Measurements from ENCODE around the gene PDGFC.
A peak's percentile ranks its signal among the peaks of the same experiment; 100 is the strongest.
"Not testable (repeated sequence)": the region's sequence is repeated elsewhere in the genome, so short reads cannot be mapped to it uniquely, and the experiment has no call there.

PDGFC gene

DNA sequence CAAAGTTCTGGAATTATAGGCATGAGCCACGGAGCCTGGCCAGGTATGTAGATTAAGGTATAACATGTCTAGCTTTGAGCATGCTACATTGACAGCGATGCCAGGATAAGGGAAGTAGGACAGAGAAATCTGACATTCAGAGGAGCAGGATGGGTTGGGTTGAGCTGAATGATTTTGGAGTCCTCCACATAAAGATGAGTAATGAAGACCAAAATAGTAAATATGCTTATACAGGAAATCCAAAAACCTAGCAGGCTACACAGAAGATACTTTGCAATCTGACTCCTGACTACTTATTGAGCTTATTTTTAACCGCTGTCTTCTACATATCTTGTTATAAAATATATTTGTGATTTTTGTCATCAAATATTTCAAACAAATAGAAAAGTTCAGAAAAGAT, 69.7 kb downstream of the PDGFC start:
- DNase-seq (ENCODE audit: low spot score), result peak; percentile 9

DNA sequence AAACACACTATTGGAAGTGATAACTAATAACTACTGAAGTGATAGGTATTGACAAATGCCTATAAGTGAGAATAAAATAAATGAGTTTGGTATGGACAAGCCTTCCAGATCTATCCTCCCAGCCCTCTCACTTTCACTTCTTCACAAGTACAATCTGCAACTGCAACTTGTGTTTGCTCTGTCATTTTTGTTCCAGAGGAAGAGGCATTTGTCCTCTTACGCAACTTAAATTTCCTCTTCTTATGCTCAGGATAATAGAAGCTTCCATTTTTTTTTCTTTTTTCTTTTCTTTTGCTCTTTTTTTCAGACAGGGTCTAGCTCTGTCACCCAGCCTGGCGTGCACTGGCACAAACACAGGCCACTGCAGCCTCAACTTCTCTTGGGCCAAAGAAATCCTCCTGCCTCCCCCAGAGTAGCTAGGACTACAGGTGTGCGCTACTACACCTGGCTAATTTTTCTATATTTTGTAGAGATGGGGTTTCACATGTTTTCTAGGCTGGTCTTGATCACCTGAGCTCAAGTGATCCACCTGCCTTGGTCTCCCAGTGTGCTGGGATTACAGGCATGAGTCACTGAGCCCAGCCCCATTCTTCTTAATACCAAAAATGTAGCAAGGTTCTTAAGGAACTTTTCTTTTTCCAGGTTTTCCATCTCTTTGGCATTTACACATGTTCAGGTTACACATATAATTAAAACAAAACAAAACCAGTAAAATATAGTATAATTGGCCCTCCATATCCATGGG, 73.1 kb downstream of the PDGFC start:
- DNase-seq (ENCODE audit: low spot score), result no peak

DNA sequence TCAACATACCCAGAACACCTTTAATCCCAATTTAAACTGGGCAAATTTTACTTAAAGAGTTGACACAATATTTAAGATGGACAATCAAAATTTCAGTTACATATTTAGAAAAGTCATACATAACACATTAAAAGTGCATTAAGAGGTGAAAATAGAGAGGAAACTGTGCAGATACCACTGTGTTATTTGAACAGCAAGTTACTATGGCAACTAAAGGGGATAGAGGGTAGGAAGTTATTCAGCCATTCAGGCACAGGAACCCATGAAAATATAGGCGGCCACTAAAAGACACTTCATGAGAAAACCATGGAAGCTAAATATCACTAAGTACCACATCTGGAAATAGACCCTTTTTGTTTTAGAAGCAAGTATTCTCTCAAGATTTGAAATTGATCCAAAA, 75.1 kb downstream of the PDGFC start:
- no peak for DNase-seq (ENCODE audit: low spot score)

DNA sequence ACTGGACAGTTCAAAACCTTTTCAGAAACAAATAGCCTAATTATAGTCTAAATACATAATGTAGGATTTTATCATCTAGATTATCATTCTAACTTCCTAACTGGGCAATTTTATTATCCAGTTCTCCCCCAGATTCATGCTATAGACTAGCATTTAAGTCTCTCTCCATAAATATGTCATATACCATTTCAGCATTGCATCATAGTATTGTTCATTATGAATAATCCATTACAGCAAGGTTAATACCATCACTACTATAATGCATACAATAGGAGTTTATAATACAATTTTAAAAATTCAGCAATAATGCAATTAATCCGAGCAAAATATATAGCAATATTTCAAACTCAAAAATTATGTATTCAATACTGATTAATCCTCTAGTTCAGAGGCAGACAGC, 77.4 kb downstream of the PDGFC start:
- no peak for DNase-seq (ENCODE audit: low spot score)

DNA sequence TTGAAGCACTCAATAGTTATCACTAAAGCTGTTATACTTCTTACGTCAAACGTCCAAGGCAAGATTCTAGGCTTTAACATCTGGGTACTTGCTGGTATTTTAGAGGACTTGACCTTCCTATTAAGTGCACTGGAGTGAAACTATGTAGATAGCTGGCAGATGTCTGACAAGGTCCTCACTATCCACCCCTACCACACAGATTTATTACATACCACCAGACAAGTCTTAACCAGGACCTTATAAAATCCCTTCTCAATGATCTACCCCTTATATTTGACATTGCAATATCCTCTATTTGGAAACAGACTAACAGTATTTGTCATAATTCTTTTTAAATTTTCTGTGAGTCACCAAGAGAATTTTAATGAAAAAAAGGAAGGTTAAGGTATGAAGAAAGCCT, 78.8 kb downstream of the PDGFC start:
- no peak for DNase-seq (ENCODE audit: low spot score)

DNA sequence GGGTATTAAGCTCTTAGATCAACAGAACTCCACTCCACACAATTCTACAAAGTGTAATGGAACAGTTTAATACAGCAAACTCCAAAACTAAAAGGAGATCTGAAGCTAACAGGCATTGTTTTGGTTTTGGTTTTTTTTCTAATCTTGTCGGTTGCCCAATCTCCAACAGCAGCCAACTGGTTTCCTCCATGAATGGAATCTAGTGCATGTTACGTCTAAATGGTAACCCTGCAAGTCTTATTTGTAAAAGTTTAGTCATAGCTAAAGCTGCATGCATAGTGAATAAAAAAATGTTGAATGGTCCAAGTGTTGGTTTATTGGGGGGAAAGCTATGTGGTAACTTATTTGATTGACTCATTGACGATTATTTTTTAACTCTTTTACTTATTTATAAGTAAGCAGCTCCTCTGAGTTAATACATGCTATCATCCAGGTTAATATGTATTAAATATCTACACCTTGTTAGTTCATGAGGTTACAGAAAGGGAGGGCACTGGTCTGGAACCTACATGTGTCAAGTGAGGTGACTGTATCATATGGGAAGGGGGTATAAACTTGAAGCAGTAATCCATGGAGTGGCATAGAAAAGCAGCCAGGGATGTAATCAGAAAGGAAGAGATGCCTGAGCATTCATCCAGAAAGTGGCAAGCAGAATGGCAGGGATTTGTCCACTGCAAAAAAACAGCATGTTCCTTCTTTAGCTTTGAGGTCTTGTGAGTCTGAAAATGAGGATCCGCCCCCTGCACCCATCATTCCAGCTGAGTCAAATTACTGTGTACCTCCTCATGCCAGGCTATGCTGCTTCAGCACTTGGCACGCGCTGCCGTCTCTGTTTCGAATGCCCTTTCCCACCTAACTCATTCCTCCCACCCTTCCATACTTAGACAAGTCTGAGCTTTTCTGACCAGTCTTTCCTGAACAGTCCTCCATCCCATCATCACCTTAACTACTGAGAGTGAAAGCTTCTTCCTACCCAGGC, 81.7 kb downstream of the PDGFC start:
- DNase-seq (ENCODE audit: low spot score), result no peak

DNA sequence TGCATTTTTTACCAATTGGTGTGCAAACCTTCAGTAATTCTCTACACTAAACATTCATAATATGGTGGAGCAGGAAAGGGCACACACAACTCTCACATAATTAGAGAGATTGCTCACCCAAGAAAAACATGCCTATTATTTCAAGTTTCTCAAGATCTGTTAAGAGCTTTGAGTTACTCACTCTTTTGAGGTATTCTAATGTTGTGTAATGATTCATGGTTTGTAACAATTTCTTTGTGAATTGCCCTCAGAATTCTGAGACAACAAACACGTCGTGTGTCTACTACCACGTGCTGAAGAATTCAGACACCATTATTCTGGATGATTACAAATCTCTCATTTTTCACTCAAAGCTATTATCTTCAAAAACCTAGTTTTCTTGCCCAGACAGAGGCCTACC, 82.8 kb downstream of the PDGFC start:
- DNase-seq (ENCODE audit: low spot score), result peak; percentile 16

DNA sequence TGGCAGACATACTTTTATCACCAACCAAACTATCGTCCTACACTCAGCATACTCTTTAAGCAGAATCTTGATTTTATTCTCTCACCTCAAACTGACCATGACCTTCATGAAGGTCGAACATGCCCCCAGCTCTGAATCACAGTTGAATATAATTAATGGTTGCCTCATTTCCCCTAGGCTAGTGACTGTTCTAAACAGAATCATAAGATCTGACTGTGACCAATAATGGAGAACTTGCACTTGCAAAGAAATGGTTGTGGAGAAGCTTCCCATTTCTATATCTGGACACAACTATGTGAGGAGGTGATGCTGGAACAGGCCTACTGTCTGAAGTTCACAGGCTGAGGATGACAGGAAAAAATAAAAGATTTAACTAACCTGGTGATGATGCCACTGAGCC, 85.1 kb downstream of the PDGFC start:
- DNase-seq (ENCODE audit: low spot score), result no peak

DNA sequence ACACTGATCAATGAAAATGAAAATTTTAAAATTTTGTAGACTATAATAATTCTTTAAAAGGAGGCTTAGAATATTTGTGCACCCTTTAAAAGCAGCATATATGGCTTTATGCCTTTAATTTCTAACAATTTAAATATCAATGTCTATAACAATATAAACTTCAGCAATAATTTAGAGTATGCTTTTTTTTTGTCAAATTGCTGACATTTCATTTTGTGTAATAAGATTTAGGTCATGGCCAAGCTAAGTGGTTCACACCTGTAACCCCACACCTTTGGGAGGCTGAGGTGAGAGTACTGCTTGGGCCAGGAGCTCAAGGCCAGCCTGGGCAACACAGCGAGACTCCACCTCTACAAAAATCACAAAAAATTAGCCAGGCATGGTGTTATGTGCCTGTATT, 86.2 kb downstream of the PDGFC start:
- no peak for DNase-seq (ENCODE audit: low spot score)

DNA sequence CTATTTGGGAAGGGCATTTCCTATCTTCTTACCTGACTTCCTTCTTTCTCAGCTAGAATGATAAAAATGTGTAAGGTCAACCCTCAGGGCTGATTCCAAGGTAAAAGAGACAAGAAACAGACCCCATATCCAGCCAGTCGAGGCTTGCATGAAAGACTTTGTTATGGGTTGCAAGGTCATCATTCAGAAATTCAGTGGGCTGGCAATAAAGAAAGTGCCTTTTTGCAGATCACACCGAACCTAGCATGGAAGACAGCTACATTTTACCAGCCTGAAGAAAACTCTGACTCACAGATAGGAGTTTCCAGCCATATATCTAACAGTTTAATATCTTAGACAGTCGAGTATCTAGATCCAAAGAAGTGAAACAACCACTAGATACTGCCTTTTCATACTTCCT, 87.4 kb downstream of the PDGFC start:
- DNase-seq (ENCODE audit: low spot score), result no peak

DNA sequence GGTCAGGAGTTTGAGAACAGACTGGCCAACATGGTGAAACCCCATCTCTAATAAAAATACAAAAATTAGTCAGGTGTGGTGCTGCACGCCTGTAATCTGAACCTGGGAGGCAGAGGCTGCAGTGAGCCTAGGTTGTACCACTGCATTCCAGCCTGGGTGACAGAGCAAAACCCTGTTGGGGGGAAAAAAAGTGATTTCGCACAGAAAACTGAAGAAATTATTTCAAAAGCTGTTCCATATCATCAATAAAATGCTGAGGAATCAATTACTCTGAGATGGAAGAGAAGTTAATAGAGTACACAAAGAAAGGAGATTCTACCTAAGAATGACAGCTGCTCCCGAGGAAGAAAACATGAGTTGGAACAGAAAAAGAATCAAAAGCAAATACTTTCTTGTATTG, 95.9 kb downstream of the PDGFC start:
- no peak for DNase-seq (ENCODE audit: low spot score)

DNA sequence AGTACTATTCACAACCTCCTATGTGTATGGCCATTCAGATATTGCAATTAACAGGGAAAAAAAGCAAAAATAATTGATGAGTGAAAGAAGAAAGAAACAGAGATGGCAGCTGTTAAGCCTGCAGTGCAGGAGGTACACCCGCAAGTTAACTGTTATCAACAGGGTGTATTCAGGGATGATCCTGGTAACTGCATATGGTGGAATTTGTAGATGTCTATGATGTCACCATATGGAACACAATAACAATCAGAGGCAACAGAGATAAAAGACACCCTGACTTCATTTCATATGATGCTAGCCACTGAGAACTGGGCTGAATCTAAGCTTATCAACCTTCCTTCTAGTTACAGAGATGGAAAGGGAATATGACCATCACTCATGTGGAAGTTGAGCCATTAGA, 96.5 kb downstream of the PDGFC start:
- no peak for DNase-seq (ENCODE audit: low spot score)

DNA sequence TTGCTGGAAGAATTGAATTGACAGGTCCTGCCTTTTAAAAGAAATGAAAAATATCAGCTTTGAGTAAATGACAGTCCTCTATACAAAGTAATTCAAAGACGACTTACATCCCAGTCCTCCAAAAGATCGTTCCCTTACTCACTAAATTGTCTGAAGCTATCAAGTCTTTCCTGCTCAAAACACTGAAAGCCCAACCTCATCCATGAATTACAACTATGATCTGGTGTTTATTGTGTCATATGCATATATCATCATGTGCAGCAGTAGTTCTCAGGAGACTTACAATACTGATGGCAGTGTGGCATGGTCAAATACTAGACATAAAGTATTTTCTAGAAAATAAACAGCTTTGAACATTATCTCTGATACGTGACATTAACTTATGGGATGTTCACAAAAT, 97.8 kb downstream of the PDGFC start:
- no peak for DNase-seq (ENCODE audit: low spot score)

DNA sequence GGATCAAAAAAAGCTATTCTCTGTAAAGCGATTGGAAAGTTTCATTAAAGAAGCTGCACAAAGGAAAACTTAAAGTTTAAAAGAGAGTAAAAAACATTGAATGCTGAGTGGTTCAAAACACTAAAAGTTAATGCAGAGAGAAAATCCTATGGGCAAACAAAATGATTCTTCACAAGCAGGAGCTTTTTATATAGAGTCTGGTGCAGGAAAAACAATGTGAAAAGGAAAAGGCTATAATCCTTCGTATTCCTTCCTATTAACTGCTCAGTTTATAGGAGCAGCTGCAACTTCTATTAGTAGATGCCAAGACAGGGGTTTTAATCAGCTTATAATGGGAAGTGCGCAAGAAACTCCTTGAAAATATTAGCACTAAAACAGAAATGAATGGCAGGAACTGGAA, 100.7 kb downstream of the PDGFC start:
- no peak for DNase-seq (ENCODE audit: low spot score)

DNA sequence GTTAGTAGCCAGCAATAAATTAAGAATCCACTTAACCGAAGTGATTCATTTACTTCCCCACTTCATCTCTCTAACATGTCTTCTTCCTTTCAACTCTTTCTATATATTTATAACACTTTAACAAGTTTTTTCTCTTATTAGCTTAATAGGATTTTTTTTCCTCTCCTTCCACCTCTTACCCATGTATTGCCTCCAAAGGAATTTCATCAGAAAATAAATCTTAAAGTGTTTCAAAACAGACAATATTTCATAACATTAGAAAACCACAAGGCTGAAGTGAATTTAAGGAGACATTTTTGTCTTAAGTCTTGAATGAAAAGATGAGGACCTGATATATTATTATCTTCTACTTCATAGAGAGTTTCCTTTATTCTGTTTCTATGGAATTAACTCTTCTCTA, 101.5 kb downstream of the PDGFC start:
- no peak for DNase-seq (ENCODE audit: low spot score)

DNA sequence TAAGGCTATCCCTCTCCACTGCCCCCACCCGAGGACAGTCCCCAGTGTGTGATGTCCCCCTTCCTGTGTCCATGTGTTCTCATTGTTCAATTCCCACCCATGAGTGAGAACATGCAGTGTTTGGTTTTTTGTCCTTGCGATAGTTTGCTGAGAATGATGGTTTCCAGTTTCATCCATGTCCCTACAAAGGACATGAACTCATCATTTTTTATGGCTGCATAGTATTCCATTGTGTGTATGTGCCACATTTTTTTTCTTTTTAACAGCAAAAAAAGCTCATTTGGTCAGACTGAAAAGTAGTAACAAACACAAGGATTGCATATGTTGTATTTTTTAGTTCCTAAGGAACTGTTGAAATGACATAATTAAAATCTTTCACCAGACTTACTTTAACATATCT, 105.5 kb downstream of the PDGFC start:
- not testable (repeated sequence) for DNase-seq (ENCODE audit: low spot score)

DNA sequence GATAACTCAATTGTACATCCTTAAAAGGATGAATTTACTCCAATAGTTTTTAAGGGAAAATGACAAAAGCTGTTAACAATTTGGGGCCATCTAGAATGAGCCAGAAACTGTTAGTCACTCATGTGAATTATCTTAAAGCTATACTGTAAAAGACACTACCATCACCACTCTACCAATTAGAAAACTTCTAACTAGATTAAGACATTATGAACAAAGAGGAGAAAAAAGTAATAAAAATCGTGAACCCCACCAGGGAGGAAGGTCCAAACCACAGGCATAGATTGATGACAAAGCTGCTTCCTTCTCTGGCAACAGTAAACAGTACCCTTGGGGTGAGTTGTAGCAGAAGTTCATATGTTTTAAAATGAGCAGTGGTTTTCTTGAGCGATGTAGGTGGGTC, 106.1 kb downstream of the PDGFC start:
- DNase-seq (ENCODE audit: low spot score), result no peak

DNA sequence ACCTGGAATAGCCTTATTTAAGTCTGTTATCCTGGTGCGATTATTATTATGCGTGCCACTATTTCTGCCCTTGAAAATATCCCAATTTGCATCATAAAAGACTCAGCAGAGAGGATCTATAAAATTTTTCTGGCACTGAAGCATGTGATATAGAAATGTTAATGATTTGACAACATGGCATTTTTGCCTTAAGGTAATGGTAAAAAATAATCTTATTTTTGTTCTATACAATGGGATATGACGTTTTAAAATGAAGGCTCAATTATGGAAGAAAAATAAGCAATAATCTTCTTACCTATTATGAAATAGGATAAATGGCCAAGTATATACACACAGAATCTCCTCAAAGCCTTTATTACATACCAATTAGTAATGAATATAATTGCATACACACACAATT, 113.5 kb downstream of the PDGFC start:
- DNase-seq (ENCODE audit: low spot score), result no peak

DNA sequence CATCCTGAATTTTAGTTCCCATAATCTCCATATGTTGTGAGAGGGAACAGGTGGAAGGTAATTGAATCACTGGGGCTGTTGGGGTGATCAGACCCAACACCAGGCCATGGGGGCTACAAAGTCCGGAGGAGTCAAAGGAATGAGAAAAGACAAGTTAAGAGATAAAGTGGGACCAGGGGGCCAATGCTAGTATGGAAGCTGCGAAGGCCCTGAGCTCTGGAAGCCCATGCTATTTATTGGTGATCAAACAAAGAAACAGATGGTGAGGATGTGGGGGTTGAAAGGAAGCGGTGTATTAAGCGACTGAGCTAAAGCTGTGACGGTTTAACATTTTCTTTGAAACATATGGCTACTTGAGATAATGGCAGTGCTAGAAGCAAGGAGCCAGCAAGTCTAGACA, 132.8 kb downstream of the PDGFC start:
- no peak for DNase-seq (ENCODE audit: low spot score)

DNA sequence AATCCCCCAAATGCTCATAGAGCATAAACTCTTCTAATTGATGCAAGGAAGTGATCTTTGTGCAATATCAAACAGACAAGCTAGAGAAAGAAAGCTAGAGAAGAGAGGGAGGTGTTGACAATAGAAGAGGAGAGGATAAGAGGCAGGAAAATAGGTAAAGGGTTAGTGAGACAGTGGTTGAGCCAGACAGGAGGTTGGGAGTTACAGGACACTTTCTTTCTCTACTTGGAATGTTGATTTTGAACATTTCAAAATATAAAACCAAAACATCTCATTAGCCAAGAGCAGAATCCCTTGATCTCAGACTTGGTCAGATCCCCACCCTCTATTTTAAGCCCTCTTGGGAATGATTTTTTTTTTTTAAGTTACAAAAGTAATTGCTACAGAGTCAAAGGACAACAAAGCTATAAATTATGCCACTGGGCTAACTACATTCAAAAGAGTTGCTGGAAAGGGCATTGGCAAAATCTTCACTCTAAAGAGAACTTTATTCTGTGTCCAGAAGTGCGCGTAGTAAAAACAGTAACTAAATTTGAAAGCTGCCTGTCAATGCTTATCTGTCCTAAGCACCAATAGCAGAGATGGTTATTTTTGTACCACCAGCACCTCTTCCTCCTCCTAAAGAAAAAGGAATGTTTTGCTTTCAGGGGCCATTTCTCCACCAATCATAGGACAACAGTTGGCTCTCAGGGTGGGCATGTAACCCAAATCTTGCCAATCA, 133.8 kb downstream of the PDGFC start:
- no peak for DNase-seq (ENCODE audit: low spot score)

DNA sequence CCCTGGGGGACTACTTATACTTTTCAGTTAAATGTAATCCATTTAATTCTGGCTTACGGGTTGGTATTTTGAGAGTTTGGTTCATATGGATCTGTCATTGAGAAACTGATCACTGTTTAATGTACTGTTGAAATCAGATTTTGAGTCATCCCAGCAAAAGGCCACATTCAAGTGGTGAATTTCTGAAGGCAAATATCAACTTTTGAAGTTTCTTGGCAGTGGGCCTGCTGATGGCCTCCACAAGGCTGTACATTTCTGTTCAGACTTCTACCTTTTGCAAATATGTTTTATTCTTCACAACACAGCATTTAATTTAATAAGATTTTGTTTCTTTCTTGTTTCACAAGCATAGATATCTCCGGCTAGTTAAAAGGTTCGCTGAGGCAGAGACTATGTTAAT, 138.7 kb downstream of the PDGFC start:
- DNase-seq (ENCODE audit: low spot score), result no peak

DNA sequence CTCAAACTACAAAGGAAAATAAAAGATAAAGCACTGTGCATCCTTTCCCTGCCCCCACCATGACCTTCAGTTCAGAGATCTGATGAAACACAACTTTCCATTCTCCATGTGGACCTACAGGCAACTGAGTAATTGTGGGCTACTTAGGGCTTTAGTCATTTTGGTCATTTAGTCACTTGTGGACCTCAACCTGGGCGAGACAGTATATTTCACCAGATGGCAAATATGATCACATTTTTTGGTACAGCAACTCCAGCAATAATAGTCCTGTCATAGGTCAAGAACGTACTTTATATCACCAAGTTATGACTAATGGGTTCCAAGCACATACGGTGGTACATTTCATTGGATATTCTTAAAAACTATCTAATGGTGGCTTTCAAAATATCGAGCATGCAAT, 141.2 kb downstream of the PDGFC start:
- peak; percentile 29 for DNase-seq (ENCODE audit: low spot score)

Measured in hepatic stellate cell (primary cell).